ENCODE measurements around the gene BATF. TPM values are rescaled to one million over a fixed set of nuclear protein-coding genes. Genes with fewer than 3 reads are reported as not detected.

The BATF gene
- total and polyA plus RNA-seq, 2 donors (not counting 1 experiment from before 2014, with no cell fraction given), result 12.8 to 16.4 TPM

GRCh38 chr14:75495882-75496281 lies 26.4 kb upstream of the BATF start:
- H3K27me3 Mint-ChIP-seq, result no peaks in the 10 kb centered on the region
- WGBS (ENCODE audit: insufficient coverage), result 60% methylated on average over 2 of the region's 5 CpGs
- Histone ChIP-seq H3K9ac (ENCODE audit: low read length) (no peak overlapping the region), H3K79me2 (ENCODE audit: control insufficient read depth, insufficient read depth, low read length) (no peaks in the 10 kb centered on the region), H2AFZ (ENCODE audit: insufficient read depth, low read depth, low read length, poor library complexity, severe bottlenecking) (no peak overlapping the region), H3K4me2 (replicated peaks; ENCODE audit: low read depth, low read length, poor library complexity, severe bottlenecking) (no peak overlapping the region), H3K4me1 (ENCODE audit: control insufficient read depth in 2 of 2, insufficient read depth in 2 of 2, low read length in 2 of 2) (peaks cover 10 to 23% of the 10 kb centered on the region in 2 donors), H3K9me3 (ENCODE audit: control extremely low read depth in 1 of 3, control insufficient read depth in 2 of 3, insufficient read depth in 1 of 3, low read length in 2 of 3) (no peaks in the 10 kb centered on the region), H3K27ac (ENCODE audit: low read length in 2 of 2) (no peak overlapping the region), H3K36me3 (replicated peaks in 1 of 2; ENCODE audit: control extremely low read depth in 1 of 2, control insufficient read depth in 1 of 2, extremely low read depth in 1 of 2, insufficient read depth in 2 of 2, low read length in 1 of 2) (no peaks in the 10 kb centered on the region), H4K20me1 (ENCODE audit: control insufficient read depth, insufficient read depth, low read length, poor library complexity, severe bottlenecking) (no peaks in the 10 kb centered on the region), H3K27me3 (replicated peaks in 1 of 4; ENCODE audit: control extremely low read depth in 1 of 4, control insufficient read depth in 3 of 4, insufficient read depth in 4 of 4, low read length in 3 of 4) (no peaks in the 10 kb centered on the region), H3K4me3 (ENCODE audit: control extremely low read depth in 1 of 5, extremely low read depth in 1 of 5, insufficient read depth in 1 of 5, low read depth in 2 of 5, low read length in 4 of 5) (no peak overlapping the region)
- CTCF ChIA-PET, result interaction anchor here (0.6 to 6.4 kb wide), 16 partner anchors 19 to 364 kb away, joined by 3 to 45 read pairs (median 4); partner anchors contain the start of gene FLVCR2
- DNase-seq (no peak), ATAC-seq (ENCODE audit: low read depth) (no peak)
- TF ChIP-seq EZH2 (IDR thresholded peaks at IDR 0.05; ENCODE audit: borderline replicate concordance, insufficient read depth, low read depth, low read length, poor library complexity, severe bottlenecking) (no peak), CTCF (IDR thresholded peaks at IDR 0.05) (no peak)
- intact Hi-C loops (cut with micrococcal nuclease), result loop anchor here (2.0 to 10.0 kb wide), 2 partner anchors 19 to 49 kb away; no protein-coding TSS in a partner anchor
- peaks cover 33% of the 10 kb centered on the region for H3K4me1 Mint-ChIP-seq
- H3K4me3 Mint-ChIP-seq, result no peak overlapping the region
- H3K9me3 Mint-ChIP-seq (ENCODE audit: insufficient read depth), result no peaks in the 10 kb centered on the region
- POLR2A ChIA-PET, result interaction anchor here (1.5 kb wide), 1 partner anchor 19 kb away, joined by 4 read pairs; no protein-coding TSS in a partner anchor
- no peak overlapping the region for H3K27ac Mint-ChIP-seq

GRCh38 chr14:75496755-75497154 lies 25.5 kb upstream of the BATF start:
- H3K4me1 Mint-ChIP-seq, result peaks cover 33% of the 10 kb centered on the region
- 43% methylated on average over 3 of the region's 4 CpGs for WGBS (ENCODE audit: insufficient coverage)

More at GRCh38 chr14:75496755-75497154, 25.5 kb upstream of the BATF start:
- peaks cover 10 to 23% of the 10 kb centered on the region in 2 donors for H3K4me1 ChIP-seq (ENCODE audit: control insufficient read depth in 2 of 2, insufficient read depth in 2 of 2, low read length in 2 of 2)
- POLR2A ChIA-PET, result interaction anchor here (1.0 kb wide), 1 partner anchor 10 kb away, joined by 3 read pairs; no protein-coding TSS in a partner anchor
- H3K4me2 ChIP-seq (replicated peaks; ENCODE audit: low read depth, low read length, poor library complexity, severe bottlenecking), result no peak overlapping the region
- intact Hi-C loops (cut with micrococcal nuclease), result loop anchor here (2.0 to 10.0 kb wide), 2 partner anchors 18 to 48 kb away; no protein-coding TSS in a partner anchor
- no peak overlapping the region for H3K9ac ChIP-seq (ENCODE audit: low read length)
- H3K27ac ChIP-seq (ENCODE audit: low read length in 2 of 2), result no peak overlapping the region
- H3K79me2 ChIP-seq (ENCODE audit: control insufficient read depth, insufficient read depth, low read length), result no peaks in the 10 kb centered on the region
- no peak overlapping the region for H3K27ac Mint-ChIP-seq
- no peaks in the 10 kb centered on the region for H3K27me3 ChIP-seq (replicated peaks in 1 of 4; ENCODE audit: control extremely low read depth in 1 of 4, control insufficient read depth in 3 of 4, insufficient read depth in 4 of 4, low read length in 3 of 4)
- peak overlapping the region; percentile 33 for H2AFZ ChIP-seq (ENCODE audit: insufficient read depth, low read depth, low read length, poor library complexity, severe bottlenecking)
- CTCF ChIA-PET, result interaction anchor here (1.0 to 6.4 kb wide), 11 partner anchors 8 to 198 kb away, joined by 3 to 45 read pairs (median 6); partner anchors contain the start of gene FLVCR2
- H3K4me3 ChIP-seq (ENCODE audit: control extremely low read depth in 1 of 5, extremely low read depth in 1 of 5, insufficient read depth in 1 of 5, low read depth in 2 of 5, low read length in 4 of 5), result no peak overlapping the region
- no peaks in the 10 kb centered on the region for H4K20me1 ChIP-seq (ENCODE audit: control insufficient read depth, insufficient read depth, low read length, poor library complexity, severe bottlenecking)
- H3K36me3 ChIP-seq (replicated peaks in 1 of 2; ENCODE audit: control extremely low read depth in 1 of 2, control insufficient read depth in 1 of 2, extremely low read depth in 1 of 2, insufficient read depth in 2 of 2, low read length in 1 of 2), result no peaks in the 10 kb centered on the region
- no peaks in the 10 kb centered on the region for H3K9me3 ChIP-seq (ENCODE audit: control extremely low read depth in 1 of 3, control insufficient read depth in 2 of 3, insufficient read depth in 1 of 3, low read length in 2 of 3)
- H3K4me3 Mint-ChIP-seq, result no peak overlapping the region
- no peak for TF ChIP-seq CTCF (IDR thresholded peaks at IDR 0.05)
- no peak for TF ChIP-seq EZH2 (IDR thresholded peaks at IDR 0.05; ENCODE audit: borderline replicate concordance, insufficient read depth, low read depth, low read length, poor library complexity, severe bottlenecking)
- ATAC-seq (ENCODE audit: low read depth), result no peak
- H3K9me3 Mint-ChIP-seq (ENCODE audit: insufficient read depth), result no peaks in the 10 kb centered on the region
- H3K27me3 Mint-ChIP-seq, result no peaks in the 10 kb centered on the region
- no peak for DNase-seq

Data from B cell (primary cell).